ENCODE measurements around the gene NCAM1. TPM values are rescaled to one million over a fixed set of nuclear protein-coding genes. Genes with fewer than 3 reads are reported as not detected.

Gene NCAM1
- total RNA-seq, 4 donors from 2014 or later, result 94.8 to 195 (median 150) TPM

- no peaks in the 10 kb centered on the region for H3K9me3 ChIP-seq
- no peak overlapping the region for H3K4me3 ChIP-seq (replicated peaks in 1 of 3)
- intact Hi-C loops (cut with DNase I), result no loop called here
- DNase-seq, result no peak
- H3K36me3 ChIP-seq, result no peaks in the 10 kb centered on the region
- no peaks in the 10 kb centered on the region for H3K27me3 ChIP-seq
- 80 to 93% methylated on average over 7 of the region's 7 CpGs for WGBS, 2 donors
- no peak for TF ChIP-seq POLR2A (IDR thresholded peaks at IDR 0.05)
- no peak for TF ChIP-seq CTCF (IDR thresholded peaks at IDR 0.05)
- H3K27ac ChIP-seq, result no peak overlapping the region
- H3K4me1 ChIP-seq, result no peaks in the 10 kb centered on the region
These were observed 231.8 kb downstream of the NCAM1 start for GRCh38 chr11:113193016-113193415.

DNA sequence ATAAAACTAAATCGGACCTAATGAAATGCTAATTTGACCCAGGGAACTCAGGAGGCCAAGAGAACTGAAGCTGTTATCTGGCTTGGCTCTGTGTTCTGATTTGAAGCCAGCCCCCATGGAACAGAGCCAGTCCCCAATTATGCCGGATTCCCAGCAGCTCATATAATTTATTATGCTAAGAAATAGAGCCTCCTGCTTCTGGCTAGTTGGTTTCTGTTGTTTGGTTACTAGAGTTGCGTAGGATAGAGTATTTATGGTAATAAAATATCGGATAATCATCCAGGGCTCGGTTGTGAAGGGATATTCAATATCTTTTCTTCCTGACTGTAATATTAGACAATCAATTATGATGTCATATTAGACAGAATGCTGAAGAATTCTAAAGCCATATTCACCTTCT lies 232.7 kb downstream of the NCAM1 start:
- no peak for TF ChIP-seq POLR2A (IDR thresholded peaks at IDR 0.05)
- no peak for TF ChIP-seq CTCF (IDR thresholded peaks at IDR 0.05)
- no peaks in the 10 kb centered on the region for H3K27me3 ChIP-seq
- no peak for DNase-seq

GRCh38 chr11:113195728-113196127 lies 234.5 kb downstream of the NCAM1 start:
- Histone ChIP-seq H3K4me3 (replicated peaks in 1 of 3) (no peak overlapping the region), H3K9me3 (no peaks in the 10 kb centered on the region), H3K27me3 (no peaks in the 10 kb centered on the region), H3K27ac (no peak overlapping the region), H3K4me1 (no peaks in the 10 kb centered on the region), H3K36me3 (no peaks in the 10 kb centered on the region)
- intact Hi-C loops (cut with DNase I), result no loop called here
- TF ChIP-seq POLR2A (IDR thresholded peaks at IDR 0.05) (no peak), CTCF (IDR thresholded peaks at IDR 0.05) (no peak)
- WGBS, 2 donors, result 95 to 100% methylated on average over 3 of the region's 3 CpGs
- no peak for DNase-seq

More for the DNA sequence above, 232.7 kb downstream of the NCAM1 start:
- Histone ChIP-seq H3K9me3 (no peaks in the 10 kb centered on the region), H3K27ac (no peak overlapping the region), H3K36me3 (no peaks in the 10 kb centered on the region), H3K4me3 (replicated peaks in 1 of 3) (no peak overlapping the region), H3K4me1 (no peaks in the 10 kb centered on the region)
- WGBS, 2 donors, result 60 to 79% methylated on average over 5 of the region's 5 CpGs
- intact Hi-C loops (cut with DNase I), result no loop called here

DNA sequence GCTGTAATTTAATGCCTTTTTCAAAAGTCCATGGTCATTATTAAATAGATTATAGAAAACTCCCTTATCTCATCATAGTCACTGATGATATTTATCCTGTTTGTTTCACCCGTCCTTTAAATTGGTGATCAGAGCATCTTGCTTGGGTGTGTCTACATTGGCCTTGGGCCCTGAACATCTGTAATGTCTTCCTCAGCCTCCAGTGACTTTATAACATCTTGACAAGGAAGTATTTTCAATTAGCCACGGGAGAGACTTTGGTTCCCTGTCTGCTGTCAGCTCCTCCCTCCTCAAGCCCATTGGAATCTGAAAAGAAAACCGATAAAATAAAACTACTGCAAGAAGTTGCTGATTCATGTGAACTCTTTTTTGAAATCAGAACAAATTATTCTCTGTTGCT lies 236.2 kb downstream of the NCAM1 start:
- Histone ChIP-seq H3K27me3 (no peaks in the 10 kb centered on the region), H3K36me3 (no peaks in the 10 kb centered on the region), H3K4me3 (replicated peaks in 1 of 3) (no peak overlapping the region), H3K4me1 (no peaks in the 10 kb centered on the region), H3K27ac (no peak overlapping the region), H3K9me3 (no peaks in the 10 kb centered on the region)
- no peak for DNase-seq
- 62 to 66% methylated on average over 3 of the region's 3 CpGs for WGBS, 2 donors
- intact Hi-C loops (cut with DNase I), result no loop called here
- TF ChIP-seq CTCF (IDR thresholded peaks at IDR 0.05) (no peak), POLR2A (IDR thresholded peaks at IDR 0.05) (no peak)

- intact Hi-C loops (cut with DNase I), result no loop called here
- WGBS, 2 donors, result 72 to 81% methylated on average over 10 of the region's 10 CpGs
- Histone ChIP-seq H3K27ac (no peak overlapping the region), H3K27me3 (no peaks in the 10 kb centered on the region), H3K4me3 (replicated peaks in 1 of 3) (no peak overlapping the region), H3K36me3 (no peaks in the 10 kb centered on the region), H3K4me1 (no peaks in the 10 kb centered on the region), H3K9me3 (no peaks in the 10 kb centered on the region)
- DNase-seq, result no peak
- TF ChIP-seq CTCF (IDR thresholded peaks at IDR 0.05), result no peak
- TF ChIP-seq POLR2A (IDR thresholded peaks at IDR 0.05), result no peak
These were observed 237.9 kb downstream of the NCAM1 start for GRCh38 chr11:113198972-113199661.

Measured in thyroid gland (tissue), 4 donors.